ENCODE results near the gene KLK6. TPM values are rescaled to one million over a fixed set of nuclear protein-coding genes. Genes with fewer than 3 reads are reported as not detected.
"Not testable (repeated sequence)": the region's sequence is repeated elsewhere in the genome, so short reads cannot be mapped to it uniquely, and the experiment has no call there.

Gene KLK6
- total and polyA plus RNA-seq, 9 donors: 0.09 to 0.62 (median 0.19) TPM; not detected in 3

- Histone ChIP-seq H3K4me1 (ENCODE audit: control insufficient read depth, insufficient read depth, low read length) (no peaks in the 10 kb centered on the region), H3K36me3 (ENCODE audit: control insufficient read depth, insufficient read depth, low read length) (no peaks in the 10 kb centered on the region), H3K27ac (ENCODE audit: low read length) (no peak overlapping the region), H3K27me3 (ENCODE audit: control insufficient read depth, insufficient read depth, low read length) (no peaks in the 10 kb centered on the region), H3K4me3 (ENCODE audit: low read length) (no peak overlapping the region), H3K9me3 (replicated peaks; ENCODE audit: control insufficient read depth, low read depth, low read length) (no peaks in the 10 kb centered on the region)
- DNase-seq: no peak
- WGBS (ENCODE audit: insufficient coverage): 21% methylated on average over 5 of the region's 8 CpGs
Observed at GRCh38 chr19:50975766-50976165, 6.4 kb upstream of the KLK6 start.

GRCh38 chr19:50974702-50975556 is 5.5 kb upstream of the KLK6 start:
- DNase-seq: no peak
- WGBS (ENCODE audit: insufficient coverage): 21% methylated on average over 2 of the region's 9 CpGs
- Histone ChIP-seq H3K4me1 (ENCODE audit: control insufficient read depth, insufficient read depth, low read length) (no peaks in the 10 kb centered on the region), H3K9me3 (replicated peaks; ENCODE audit: control insufficient read depth, low read depth, low read length) (no peaks in the 10 kb centered on the region), H3K4me3 (ENCODE audit: low read length) (no peak overlapping the region), H3K27me3 (ENCODE audit: control insufficient read depth, insufficient read depth, low read length) (no peaks in the 10 kb centered on the region), H3K27ac (ENCODE audit: low read length) (no peak overlapping the region), H3K36me3 (ENCODE audit: control insufficient read depth, insufficient read depth, low read length) (no peaks in the 10 kb centered on the region)

- no peak overlapping the region for H3K4me3 ChIP-seq (ENCODE audit: low read length)
- no peak for DNase-seq
- no peak overlapping the region for H3K27ac ChIP-seq (ENCODE audit: low read length)
- no peaks in the 10 kb centered on the region for H3K27me3 ChIP-seq (ENCODE audit: control insufficient read depth, insufficient read depth, low read length)
- 78% methylated on average over 8 of the region's 9 CpGs for WGBS (ENCODE audit: insufficient coverage)
- H3K4me1 ChIP-seq (ENCODE audit: control insufficient read depth, insufficient read depth, low read length): no peaks in the 10 kb centered on the region
- H3K36me3 ChIP-seq (ENCODE audit: control insufficient read depth, insufficient read depth, low read length): no peaks in the 10 kb centered on the region
- H3K9me3 ChIP-seq (replicated peaks; ENCODE audit: control insufficient read depth, low read depth, low read length): no peaks in the 10 kb centered on the region
Observed at GRCh38 chr19:50972795-50973376, 3.5 kb upstream of the KLK6 start.

GRCh38 chr19:50969810-50970209 is 419 bp upstream of the KLK6 start:
- not testable (repeated sequence) for H3K4me1 ChIP-seq (ENCODE audit: control insufficient read depth, insufficient read depth, low read length); DNase-seq; H3K9me3 ChIP-seq (replicated peaks; ENCODE audit: control insufficient read depth, low read depth, low read length); H3K4me3 ChIP-seq (ENCODE audit: low read length); H3K36me3 ChIP-seq (ENCODE audit: control insufficient read depth, insufficient read depth, low read length); H3K27me3 ChIP-seq (ENCODE audit: control insufficient read depth, insufficient read depth, low read length); H3K27ac ChIP-seq (ENCODE audit: low read length)
- 82% methylated on average over 2 of the region's 3 CpGs for WGBS (ENCODE audit: insufficient coverage)

- Histone ChIP-seq H3K36me3 (ENCODE audit: control insufficient read depth, insufficient read depth, low read length) (no peaks in the 10 kb centered on the region), H3K4me1 (ENCODE audit: control insufficient read depth, insufficient read depth, low read length) (no peaks in the 10 kb centered on the region), H3K27me3 (ENCODE audit: control insufficient read depth, insufficient read depth, low read length) (no peaks in the 10 kb centered on the region), H3K27ac (ENCODE audit: low read length) (no peak overlapping the region), H3K9me3 (replicated peaks; ENCODE audit: control insufficient read depth, low read depth, low read length) (no peaks in the 10 kb centered on the region), H3K4me3 (ENCODE audit: low read length) (no peak overlapping the region)
- DNase-seq: no peak
- 33% methylated on average over 5 of the region's 7 CpGs for WGBS (ENCODE audit: insufficient coverage)
Observed at GRCh38 chr19:50968716-50969412, 527 bp downstream of the KLK6 start.

- no peaks in the 10 kb centered on the region for H3K9me3 ChIP-seq (replicated peaks; ENCODE audit: control insufficient read depth, low read depth, low read length)
- H3K27ac ChIP-seq (ENCODE audit: low read length): no peak overlapping the region
- 25% methylated on average over 13 of the region's 20 CpGs for WGBS (ENCODE audit: insufficient coverage)
- no peak for DNase-seq
- no peaks in the 10 kb centered on the region for H3K4me1 ChIP-seq (ENCODE audit: control insufficient read depth, insufficient read depth, low read length)
- H3K27me3 ChIP-seq (ENCODE audit: control insufficient read depth, insufficient read depth, low read length): no peaks in the 10 kb centered on the region
- no peaks in the 10 kb centered on the region for H3K36me3 ChIP-seq (ENCODE audit: control insufficient read depth, insufficient read depth, low read length)
- H3K4me3 ChIP-seq (ENCODE audit: low read length): no peak overlapping the region
Observed at GRCh38 chr19:50967929-50968715, 1.3 kb downstream of the KLK6 start.

GRCh38 chr19:50964266-50964665 is 5.1 kb downstream of the KLK6 start:
- no peaks in the 10 kb centered on the region for H3K36me3 ChIP-seq (ENCODE audit: control insufficient read depth, insufficient read depth, low read length)
- no peak overlapping the region for H3K4me3 ChIP-seq (ENCODE audit: low read length)
- no CpG with 5 or more reads among the region's 3 CpGs for WGBS (ENCODE audit: insufficient coverage)
- no peak for DNase-seq
- no peak overlapping the region for H3K27ac ChIP-seq (ENCODE audit: low read length)
- no peaks in the 10 kb centered on the region for H3K4me1 ChIP-seq (ENCODE audit: control insufficient read depth, insufficient read depth, low read length)
- no peaks in the 10 kb centered on the region for H3K9me3 ChIP-seq (replicated peaks; ENCODE audit: control insufficient read depth, low read depth, low read length)
- no peaks in the 10 kb centered on the region for H3K27me3 ChIP-seq (ENCODE audit: control insufficient read depth, insufficient read depth, low read length)

- Histone ChIP-seq H3K4me1 (ENCODE audit: control insufficient read depth, insufficient read depth, low read length) (no peaks in the 10 kb centered on the region), H3K27me3 (ENCODE audit: control insufficient read depth, insufficient read depth, low read length) (no peaks in the 10 kb centered on the region)
- WGBS (ENCODE audit: insufficient coverage): 70% methylated on average over 4 of the region's 6 CpGs
Observed at GRCh38 chr19:50963381-50963780, 6.0 kb downstream of the KLK6 start.

GRCh38 chr19:50962245-50962644 is 7.1 kb downstream of the KLK6 start:
- no peak overlapping the region for H3K4me3 ChIP-seq (ENCODE audit: low read length)
- no peaks in the 10 kb centered on the region for H3K4me1 ChIP-seq (ENCODE audit: control insufficient read depth, insufficient read depth, low read length)
- H3K27ac ChIP-seq (ENCODE audit: low read length): no peak overlapping the region
- no peaks in the 10 kb centered on the region for H3K9me3 ChIP-seq (replicated peaks; ENCODE audit: control insufficient read depth, low read depth, low read length)
- no peaks in the 10 kb centered on the region for H3K27me3 ChIP-seq (ENCODE audit: control insufficient read depth, insufficient read depth, low read length)
- DNase-seq: no peak
- H3K36me3 ChIP-seq (ENCODE audit: control insufficient read depth, insufficient read depth, low read length): no peaks in the 10 kb centered on the region
- 69% methylated on average over 1 of the region's 1 CpG for WGBS (ENCODE audit: insufficient coverage)

More at GRCh38 chr19:50963381-50963780, 6.0 kb downstream of the KLK6 start:
- H3K36me3 ChIP-seq (ENCODE audit: control insufficient read depth, insufficient read depth, low read length): no peaks in the 10 kb centered on the region
- DNase-seq: no peak
- no peaks in the 10 kb centered on the region for H3K9me3 ChIP-seq (replicated peaks; ENCODE audit: control insufficient read depth, low read depth, low read length)
- H3K4me3 ChIP-seq (ENCODE audit: low read length): no peak overlapping the region
- no peak overlapping the region for H3K27ac ChIP-seq (ENCODE audit: low read length)

Data from muscle of leg (tissue), 11 donors.